Measurements from ENCODE around the gene AMOTL1.
A peak's percentile ranks its signal among the peaks of the same experiment; 100 is the strongest.

AMOTL1 gene

GRCh38 chr11:94855666-94856065, 87.5 kb downstream of the AMOTL1 start:
- DNase-seq (ENCODE audit: low read depth, low spot score) = no peak

GRCh38 chr11:94856443-94856842, 88.3 kb downstream of the AMOTL1 start:
- DNase-seq (ENCODE audit: low read depth, low spot score) = no peak

- DNase-seq (ENCODE audit: low read depth, low spot score) = no peak
Measured at GRCh38 chr11:94857337-94857736, 89.2 kb downstream of the AMOTL1 start.

GRCh38 chr11:94858012-94858705, 90.0 kb downstream of the AMOTL1 start:
- DNase-seq (ENCODE audit: low read depth, low spot score) = no peak

- no peak for DNase-seq (ENCODE audit: low read depth, low spot score)
Measured at GRCh38 chr11:94860333-94860732, 92.2 kb downstream of the AMOTL1 start.

GRCh38 chr11:94861306-94861845, 93.2 kb downstream of the AMOTL1 start:
- no peak for DNase-seq (ENCODE audit: low read depth, low spot score)

- no peak for DNase-seq (ENCODE audit: low read depth, low spot score)
Measured at GRCh38 chr11:94862926-94863880, 95.0 kb downstream of the AMOTL1 start.

- DNase-seq (ENCODE audit: low read depth, low spot score) = no peak
Measured at GRCh38 chr11:94864506-94865045, 96.4 kb downstream of the AMOTL1 start.

- DNase-seq (ENCODE audit: low read depth, low spot score) = no peak
Measured at GRCh38 chr11:94866231-94866822, 98.2 kb downstream of the AMOTL1 start.

GRCh38 chr11:94866936-94867795, 99.0 kb downstream of the AMOTL1 start:
- no peak for DNase-seq (ENCODE audit: low read depth, low spot score)

- DNase-seq (ENCODE audit: low read depth, low spot score) = no peak
Measured at GRCh38 chr11:94868468-94868867, 100.3 kb downstream of the AMOTL1 start.

- DNase-seq (ENCODE audit: low read depth, low spot score) = no peak
Measured at GRCh38 chr11:94869186-94869585, 101.0 kb downstream of the AMOTL1 start.

- no peak for DNase-seq (ENCODE audit: low read depth, low spot score)
Measured at GRCh38 chr11:94870422-94870821, 102.3 kb downstream of the AMOTL1 start.

GRCh38 chr11:94871491-94872185, 103.5 kb downstream of the AMOTL1 start:
- no peak for DNase-seq (ENCODE audit: low read depth, low spot score)

- DNase-seq (ENCODE audit: low read depth, low spot score) = peak; percentile 62
Measured at GRCh38 chr11:94873916-94874540, 105.9 kb downstream of the AMOTL1 start.

GRCh38 chr11:94876222-94876621, 108.1 kb downstream of the AMOTL1 start:
- no peak for DNase-seq (ENCODE audit: low read depth, low spot score)

GRCh38 chr11:94876645-94877442, 108.7 kb downstream of the AMOTL1 start:
- DNase-seq (ENCODE audit: low read depth, low spot score) = peak; percentile 95

GRCh38 chr11:94877443-94878200, 109.5 kb downstream of the AMOTL1 start:
- DNase-seq (ENCODE audit: low read depth, low spot score) = peak; percentile 33

Data from astrocyte of the hippocampus (primary cell).